ENCODE measurements around the gene GSTM2.
"Not testable (repeated sequence)": the region's sequence is repeated elsewhere in the genome, so short reads cannot be mapped to it uniquely, and the experiment has no call there.

GSTM2 gene

DNA sequence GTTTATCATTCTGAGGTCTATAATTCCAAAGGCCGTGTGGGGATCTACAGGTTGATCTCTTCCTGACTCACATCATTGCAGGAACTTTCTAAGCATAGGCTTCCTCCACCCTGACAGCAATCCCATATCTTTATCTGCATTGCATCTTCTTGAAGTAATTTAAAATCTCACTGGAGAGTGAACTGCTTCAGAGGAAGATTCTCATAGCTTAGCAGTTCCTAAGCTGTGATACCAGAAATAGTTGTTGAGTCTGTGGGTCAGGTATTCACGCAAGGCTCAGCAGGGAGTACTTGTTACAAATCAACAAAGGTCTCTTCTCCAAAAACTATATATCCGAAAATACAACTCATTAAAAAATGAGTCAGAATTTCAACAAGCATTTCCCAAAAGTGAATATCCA is 27.3 kb downstream of the GSTM2 start:
- H3K4me1 ChIP-seq (ENCODE audit: control insufficient read depth, insufficient read depth, low read length); H3K4me3 ChIP-seq (ENCODE audit: low read depth, low read length); CTCF ChIA-PET; H3K36me3 ChIP-seq (ENCODE audit: control insufficient read depth in 2 of 2, insufficient read depth in 1 of 2, low read length in 2 of 2); H3K27ac ChIP-seq (ENCODE audit: extremely low read depth, low read depth, low read length); H3K9me3 ChIP-seq (ENCODE audit: control insufficient read depth, insufficient read depth, low read depth, low read length); POLR2A ChIA-PET: not testable (repeated sequence)

DNA sequence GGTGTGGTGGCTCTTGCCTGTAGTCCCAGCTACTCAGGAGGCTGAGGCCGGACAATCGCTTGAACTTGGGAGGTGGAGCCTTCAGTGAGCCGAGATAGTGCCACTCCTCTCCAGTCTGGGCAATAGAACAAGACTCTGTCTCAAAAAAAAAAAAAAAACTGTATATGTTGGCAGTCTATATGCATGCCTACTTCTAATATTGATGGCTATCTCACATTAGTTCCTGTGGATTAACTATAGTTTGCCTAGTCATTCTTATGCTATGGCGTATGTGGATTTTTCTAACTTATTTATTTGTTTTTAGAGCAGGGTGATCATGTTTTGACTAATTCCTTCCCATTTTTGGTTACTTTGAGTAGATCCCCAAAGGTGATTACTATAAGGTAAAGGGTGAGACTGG is 29.2 kb downstream of the GSTM2 start:
- no peaks in the 10 kb centered on the region for H3K9me3 ChIP-seq (ENCODE audit: control insufficient read depth, insufficient read depth, low read depth, low read length)
- ChIA-PET POLR2A (no interaction called here), CTCF (no interaction called here)
- H3K27ac ChIP-seq (ENCODE audit: extremely low read depth, low read depth, low read length), result no peak overlapping the region
- no peaks in the 10 kb centered on the region for H3K36me3 ChIP-seq (ENCODE audit: control insufficient read depth in 2 of 2, insufficient read depth in 1 of 2, low read length in 2 of 2)
- H3K4me3 ChIP-seq (ENCODE audit: low read depth, low read length), result no peak overlapping the region
- TF ChIP-seq, protein P1, sequence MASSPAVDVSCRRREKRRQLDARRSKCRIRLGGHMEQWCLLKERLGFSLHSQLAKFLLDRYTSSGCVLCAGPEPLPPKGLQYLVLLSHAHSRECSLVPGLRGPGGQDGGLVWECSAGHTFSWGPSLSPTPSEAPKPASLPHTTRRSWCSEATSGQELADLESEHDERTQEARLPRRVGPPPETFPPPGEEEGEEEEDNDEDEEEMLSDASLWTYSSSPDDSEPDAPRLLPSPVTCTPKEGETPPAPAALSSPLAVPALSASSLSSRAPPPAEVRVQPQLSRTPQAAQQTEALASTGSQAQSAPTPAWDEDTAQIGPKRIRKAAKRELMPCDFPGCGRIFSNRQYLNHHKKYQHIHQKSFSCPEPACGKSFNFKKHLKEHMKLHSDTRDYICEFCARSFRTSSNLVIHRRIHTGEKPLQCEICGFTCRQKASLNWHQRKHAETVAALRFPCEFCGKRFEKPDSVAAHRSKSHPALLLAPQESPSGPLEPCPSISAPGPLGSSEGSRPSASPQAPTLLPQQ (tag by site-specific recombination; IDR thresholded peaks at IDR 0.05), result no peak
- TF ChIP-seq ZNF558 (tag by site-specific recombination; IDR thresholded peaks at IDR 0.05), result no peak
- H3K4me1 ChIP-seq (ENCODE audit: control insufficient read depth, insufficient read depth, low read length), result no peaks in the 10 kb centered on the region

DNA sequence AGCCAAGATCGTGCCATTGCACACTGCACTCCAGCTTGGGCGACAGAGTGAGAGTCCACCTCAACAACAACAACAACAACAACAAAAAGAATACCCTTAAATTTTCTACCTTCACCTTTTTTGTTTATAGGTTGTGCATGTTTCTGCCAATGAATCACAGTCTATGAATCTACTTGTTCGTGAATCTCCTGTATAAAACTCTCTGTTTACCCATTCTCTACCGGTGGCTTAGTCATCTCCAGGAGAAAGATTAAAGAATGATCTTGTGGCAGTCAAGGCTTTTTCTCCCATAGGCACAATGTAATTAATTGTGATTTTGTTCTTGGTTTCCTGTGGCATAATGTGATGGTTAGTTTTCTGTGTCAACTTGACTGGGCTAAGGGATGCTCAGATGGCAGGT is 30.0 kb downstream of the GSTM2 start:
- H3K27ac ChIP-seq (ENCODE audit: extremely low read depth, low read depth, low read length); H3K4me3 ChIP-seq (ENCODE audit: low read depth, low read length); POLR2A ChIA-PET; H3K9me3 ChIP-seq (ENCODE audit: control insufficient read depth, insufficient read depth, low read depth, low read length); H3K4me1 ChIP-seq (ENCODE audit: control insufficient read depth, insufficient read depth, low read length); H3K36me3 ChIP-seq (ENCODE audit: control insufficient read depth in 2 of 2, insufficient read depth in 1 of 2, low read length in 2 of 2); CTCF ChIA-PET: not testable (repeated sequence)

DNA sequence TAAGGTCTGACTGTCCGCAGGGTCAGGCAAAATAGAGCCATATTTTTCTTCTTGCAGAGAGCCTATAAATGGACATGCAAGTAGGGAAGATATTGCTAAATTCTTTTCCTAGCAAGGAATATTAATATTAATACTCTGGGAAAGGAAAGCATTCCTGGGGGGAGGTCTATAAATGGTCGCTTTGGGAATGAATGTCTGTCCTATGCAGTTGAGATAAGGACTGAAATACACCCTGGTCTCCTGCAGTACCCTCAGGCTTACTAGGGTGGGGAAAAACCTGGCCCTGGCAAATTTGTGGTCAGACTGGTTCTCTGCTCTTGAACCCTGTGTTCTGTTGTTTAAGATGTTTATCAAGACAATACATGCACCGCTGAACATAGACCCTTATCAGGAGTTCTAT is 35.1 kb downstream of the GSTM2 start:
- H3K4me1 ChIP-seq (ENCODE audit: control insufficient read depth, insufficient read depth, low read length); H3K4me3 ChIP-seq (ENCODE audit: low read depth, low read length); H3K27ac ChIP-seq (ENCODE audit: extremely low read depth, low read depth, low read length); H3K36me3 ChIP-seq (ENCODE audit: control insufficient read depth in 2 of 2, insufficient read depth in 1 of 2, low read length in 2 of 2); H3K9me3 ChIP-seq (ENCODE audit: control insufficient read depth, insufficient read depth, low read depth, low read length); POLR2A ChIA-PET: not testable (repeated sequence)
- peak; percentile 16 for TF ChIP-seq SETDB1 (IDR thresholded peaks at IDR 0.05; ENCODE audit: insufficient read length, low read length)
- CTCF ChIA-PET, result interaction anchor here (2.7 kb wide), 1 partner anchor 63 kb away, joined by 14 read pairs; no protein-coding TSS in a partner anchor

DNA sequence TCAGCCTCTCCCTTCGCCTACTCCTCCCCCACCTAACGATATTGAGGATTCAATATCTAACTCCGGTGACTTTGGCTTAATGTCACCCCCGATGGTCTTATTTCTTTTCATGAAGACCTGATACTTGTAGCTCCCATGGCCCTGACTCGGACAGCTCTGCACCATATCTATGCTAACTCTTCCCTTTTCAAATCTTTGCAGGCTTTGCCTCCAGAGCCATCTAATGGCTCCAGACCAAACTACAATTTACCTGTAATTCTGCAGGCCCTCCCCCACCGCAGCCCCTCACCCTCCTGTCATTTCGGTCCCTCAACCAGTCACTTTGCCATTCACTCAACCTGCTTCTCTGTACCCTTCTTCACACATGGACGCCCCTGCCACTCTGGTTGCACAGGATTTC is 36.3 kb downstream of the GSTM2 start:
- ChIA-PET CTCF (interaction anchor here (0.6 to 2.7 kb wide), 3 partner anchors 61 to 255 kb away, joined by 3 to 14 read pairs (median 6); no protein-coding TSS in a partner anchor), POLR2A (no interaction called here)
- Histone ChIP-seq H3K4me3 (ENCODE audit: low read depth, low read length) (no peak overlapping the region), H3K27ac (ENCODE audit: extremely low read depth, low read depth, low read length) (no peak overlapping the region), H3K9me3 (ENCODE audit: control insufficient read depth, insufficient read depth, low read depth, low read length) (no peaks in the 10 kb centered on the region), H3K36me3 (ENCODE audit: control insufficient read depth in 2 of 2, insufficient read depth in 1 of 2, low read length in 2 of 2) (no peaks in the 10 kb centered on the region), H3K4me1 (ENCODE audit: control insufficient read depth, insufficient read depth, low read length) (no peaks in the 10 kb centered on the region)
- TF ChIP-seq REPIN1 (tag by site-specific recombination; IDR thresholded peaks at IDR 0.05; ENCODE audit: low read depth), result no peak

DNA sequence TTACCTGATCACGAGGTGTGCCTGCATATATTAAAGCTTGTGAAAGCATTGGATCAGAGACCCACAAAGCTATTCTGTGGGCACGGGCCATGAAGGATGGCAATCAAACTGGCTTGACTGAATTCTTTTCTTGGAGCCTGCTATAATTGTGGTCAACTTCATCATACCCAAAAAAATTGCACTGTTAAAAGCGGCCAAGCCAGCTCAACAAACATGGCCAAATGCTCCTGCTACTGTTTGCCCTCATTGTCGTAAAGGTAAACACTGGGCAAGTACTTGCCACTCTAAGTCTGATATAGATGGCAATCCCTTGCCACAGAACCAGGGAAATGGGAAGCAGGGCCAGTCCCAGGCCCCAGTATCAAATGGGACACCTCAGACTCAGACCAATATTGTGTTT is 37.6 kb downstream of the GSTM2 start:
- no peak overlapping the region for H3K4me3 ChIP-seq (ENCODE audit: low read depth, low read length)
- ChIA-PET CTCF (interaction anchor here (2.7 kb wide), 1 partner anchor 65 kb away, joined by 14 read pairs; no protein-coding TSS in a partner anchor), POLR2A (no interaction called here)
- no peaks in the 10 kb centered on the region for H3K4me1 ChIP-seq (ENCODE audit: control insufficient read depth, insufficient read depth, low read length)
- no peak overlapping the region for H3K27ac ChIP-seq (ENCODE audit: extremely low read depth, low read depth, low read length)
- H3K9me3 ChIP-seq (ENCODE audit: control insufficient read depth, insufficient read depth, low read depth, low read length), result no peaks in the 10 kb centered on the region
- H3K36me3 ChIP-seq (ENCODE audit: control insufficient read depth in 2 of 2, insufficient read depth in 1 of 2, low read length in 2 of 2), result no peaks in the 10 kb centered on the region
- TF ChIP-seq ZNF391 (tag by site-specific recombination; IDR thresholded peaks at IDR 0.05; ENCODE audit: borderline replicate concordance, low read depth) (no peak), HOXD13 (CRISPR knock-in tag; IDR thresholded peaks at IDR 0.05; ENCODE audit: borderline replicate concordance) (no peak), ZNF121 (tag by site-specific recombination; IDR thresholded peaks at IDR 0.05) (no peak), ZNF514 (tag by site-specific recombination; IDR thresholded peaks at IDR 0.05) (no peak), SCRT1 (tag by site-specific recombination; IDR thresholded peaks at IDR 0.05; ENCODE audit: borderline replicate concordance) (no peak), GLI4 (tag by site-specific recombination; IDR thresholded peaks at IDR 0.05) (no peak)
- TF ChIP-seq, protein P2, sequence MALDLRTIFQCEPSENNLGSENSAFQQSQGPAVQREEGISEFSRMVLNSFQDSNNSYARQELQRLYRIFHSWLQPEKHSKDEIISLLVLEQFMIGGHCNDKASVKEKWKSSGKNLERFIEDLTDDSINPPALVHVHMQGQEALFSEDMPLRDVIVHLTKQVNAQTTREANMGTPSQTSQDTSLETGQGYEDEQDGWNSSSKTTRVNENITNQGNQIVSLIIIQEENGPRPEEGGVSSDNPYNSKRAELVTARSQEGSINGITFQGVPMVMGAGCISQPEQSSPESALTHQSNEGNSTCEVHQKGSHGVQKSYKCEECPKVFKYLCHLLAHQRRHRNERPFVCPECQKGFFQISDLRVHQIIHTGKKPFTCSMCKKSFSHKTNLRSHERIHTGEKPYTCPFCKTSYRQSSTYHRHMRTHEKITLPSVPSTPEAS (tag by site-specific recombination; IDR thresholded peaks at IDR 0.05), result no peak
- TF ChIP-seq, protein P3, sequence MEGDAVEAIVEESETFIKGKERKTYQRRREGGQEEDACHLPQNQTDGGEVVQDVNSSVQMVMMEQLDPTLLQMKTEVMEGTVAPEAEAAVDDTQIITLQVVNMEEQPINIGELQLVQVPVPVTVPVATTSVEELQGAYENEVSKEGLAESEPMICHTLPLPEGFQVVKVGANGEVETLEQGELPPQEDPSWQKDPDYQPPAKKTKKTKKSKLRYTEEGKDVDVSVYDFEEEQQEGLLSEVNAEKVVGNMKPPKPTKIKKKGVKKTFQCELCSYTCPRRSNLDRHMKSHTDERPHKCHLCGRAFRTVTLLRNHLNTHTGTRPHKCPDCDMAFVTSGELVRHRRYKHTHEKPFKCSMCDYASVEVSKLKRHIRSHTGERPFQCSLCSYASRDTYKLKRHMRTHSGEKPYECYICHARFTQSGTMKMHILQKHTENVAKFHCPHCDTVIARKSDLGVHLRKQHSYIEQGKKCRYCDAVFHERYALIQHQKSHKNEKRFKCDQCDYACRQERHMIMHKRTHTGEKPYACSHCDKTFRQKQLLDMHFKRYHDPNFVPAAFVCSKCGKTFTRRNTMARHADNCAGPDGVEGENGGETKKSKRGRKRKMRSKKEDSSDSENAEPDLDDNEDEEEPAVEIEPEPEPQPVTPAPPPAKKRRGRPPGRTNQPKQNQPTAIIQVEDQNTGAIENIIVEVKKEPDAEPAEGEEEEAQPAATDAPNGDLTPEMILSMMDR (tag by site-specific recombination; IDR thresholded peaks at IDR 0.05), result no peak
- TF ChIP-seq, protein P4, sequence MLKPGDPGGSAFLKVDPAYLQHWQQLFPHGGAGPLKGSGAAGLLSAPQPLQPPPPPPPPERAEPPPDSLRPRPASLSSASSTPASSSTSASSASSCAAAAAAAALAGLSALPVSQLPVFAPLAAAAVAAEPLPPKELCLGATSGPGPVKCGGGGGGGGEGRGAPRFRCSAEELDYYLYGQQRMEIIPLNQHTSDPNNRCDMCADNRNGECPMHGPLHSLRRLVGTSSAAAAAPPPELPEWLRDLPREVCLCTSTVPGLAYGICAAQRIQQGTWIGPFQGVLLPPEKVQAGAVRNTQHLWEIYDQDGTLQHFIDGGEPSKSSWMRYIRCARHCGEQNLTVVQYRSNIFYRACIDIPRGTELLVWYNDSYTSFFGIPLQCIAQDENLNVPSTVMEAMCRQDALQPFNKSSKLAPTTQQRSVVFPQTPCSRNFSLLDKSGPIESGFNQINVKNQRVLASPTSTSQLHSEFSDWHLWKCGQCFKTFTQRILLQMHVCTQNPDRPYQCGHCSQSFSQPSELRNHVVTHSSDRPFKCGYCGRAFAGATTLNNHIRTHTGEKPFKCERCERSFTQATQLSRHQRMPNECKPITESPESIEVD (tag by site-specific recombination; IDR thresholded peaks at IDR 0.05), result no peak

All from HEK293 (cell line).